Measurements from ENCODE around the gene HSPG2.
"Not testable (repeated sequence)": the region's sequence is repeated elsewhere in the genome, so short reads cannot be mapped to it uniquely, and the experiment has no call there.

The HSPG2 gene

DNA sequence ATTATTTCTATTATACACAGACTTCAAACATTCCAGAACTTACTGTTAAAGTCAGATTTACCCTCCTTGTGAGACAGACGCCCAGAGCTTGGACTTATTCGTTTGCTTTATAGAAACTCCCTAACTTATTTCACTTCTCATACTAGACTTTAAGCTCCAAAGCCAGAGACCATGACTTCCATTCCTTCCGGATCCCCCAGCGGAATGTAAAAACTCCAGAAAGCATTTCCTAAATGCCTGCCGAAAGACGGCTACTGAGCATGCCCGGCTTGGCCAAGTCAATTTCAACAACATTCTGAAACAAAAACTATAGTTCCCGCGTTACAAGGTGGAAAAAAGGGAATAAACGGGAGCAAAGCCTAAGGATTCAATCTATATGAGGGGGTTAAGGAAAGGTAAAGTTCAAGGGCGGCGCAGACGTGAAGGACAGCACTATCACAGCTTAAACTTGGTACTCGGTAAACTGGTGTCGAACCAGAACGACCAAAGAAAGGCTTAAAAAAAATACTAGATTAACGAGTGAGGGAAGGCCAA is 155.2 kb downstream of the HSPG2 start:
- no peak for DNase-seq

- peak; percentile 43 for DNase-seq
These were observed 157.2 kb downstream of the HSPG2 start for GRCh38 chr1:21779613-21780521.

DNA sequence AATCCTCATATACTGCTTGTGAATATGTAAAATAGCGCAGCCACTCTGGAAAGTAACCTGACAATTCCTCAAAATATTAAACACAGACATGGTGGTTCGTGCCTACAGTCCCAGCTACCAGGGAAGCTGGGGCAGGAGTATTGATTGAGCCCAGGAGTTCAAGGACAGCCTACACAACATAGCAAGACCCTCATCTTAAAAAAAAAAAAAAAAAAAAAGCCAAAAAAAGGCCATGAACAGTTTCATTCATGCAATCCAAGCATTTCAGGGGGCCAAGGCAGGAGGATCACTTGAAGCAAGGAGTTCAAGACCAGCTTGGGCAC is 158.7 kb downstream of the HSPG2 start:
- no peak for DNase-seq

DNA sequence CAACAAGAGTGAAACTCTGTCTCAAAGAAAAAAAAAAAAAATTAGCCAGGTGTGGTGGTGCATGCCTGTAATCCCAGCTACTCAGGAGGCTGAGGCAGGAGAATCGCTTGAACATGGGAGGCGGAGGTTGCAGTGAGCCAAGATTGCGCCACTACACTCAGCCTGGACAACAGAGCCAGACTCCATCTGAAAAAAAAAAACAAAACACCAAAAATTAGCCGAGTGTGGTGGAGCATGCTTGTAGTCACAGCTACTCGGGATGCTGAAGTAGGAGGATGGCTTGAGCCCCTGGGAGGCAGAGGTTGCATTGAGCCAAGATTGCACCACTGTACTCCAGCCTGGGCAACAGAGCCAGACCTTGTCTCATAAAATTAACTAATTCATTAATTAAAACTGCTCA is 160.2 kb downstream of the HSPG2 start:
- DNase-seq = not testable (repeated sequence)

- DNase-seq = no peak
These were observed 161.0 kb downstream of the HSPG2 start for GRCh38 chr1:21775985-21776562.

DNA sequence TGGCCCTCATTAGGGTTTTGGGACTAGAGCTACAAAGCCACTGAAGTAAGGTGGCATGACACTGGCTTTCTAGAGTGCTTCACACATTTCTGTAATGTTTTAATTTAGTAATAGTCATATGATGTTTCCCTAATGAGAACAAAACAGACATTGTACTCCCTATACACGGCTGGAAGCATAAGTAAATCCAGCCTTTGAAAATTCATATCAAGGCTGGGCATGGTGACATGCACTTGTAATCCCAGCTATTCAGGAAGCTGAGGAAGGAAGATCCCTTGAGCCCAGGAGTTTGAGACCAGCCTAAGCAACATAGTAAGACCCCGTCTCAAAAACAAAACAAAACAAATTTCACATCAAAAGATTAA is 161.6 kb downstream of the HSPG2 start:
- DNase-seq = no peak

GRCh38 chr1:21774835-21775549 is 162.1 kb downstream of the HSPG2 start:
- DNase-seq = no peak

DNA sequence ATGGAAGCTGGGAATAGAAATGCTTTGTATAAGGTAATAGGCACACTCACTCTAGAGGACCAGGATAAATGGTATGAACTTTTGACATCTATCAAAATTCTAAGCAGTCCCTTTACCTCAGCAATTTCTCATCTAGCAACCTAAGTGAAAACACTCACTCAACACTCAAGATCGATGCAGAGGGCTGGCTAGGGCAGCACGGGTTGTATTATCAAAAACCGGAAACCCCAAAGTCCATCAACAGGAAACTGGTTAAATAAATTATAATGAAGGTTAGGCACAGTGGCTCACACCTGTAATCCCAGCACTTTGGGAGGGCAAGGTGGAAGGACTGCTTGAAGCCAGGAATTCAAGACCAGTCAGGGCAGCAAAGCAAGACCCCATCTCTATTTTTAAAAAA is 163.5 kb downstream of the HSPG2 start:
- peak; percentile 45 for DNase-seq

All from CD4-positive, alpha-beta T cell treated with Interleukin-21 for 1 hour (primary cell).